Mesenchymal stem cell (in vitro differentiated cells and primary cell): ENCODE measurements around the gene RHOD.

Experiments used
- DNase-seq: peaks from one replicate; pipeline ENCODE4 v3.0.0-alpha.2; 2013
- H2AFZ ChIP-seq: one replicate; pipeline ENCODE4 v1.6.1; 2013; ENCODE audit warnings: low read depth, mild to moderate bottlenecking, control low read depth, inconsistent platforms, low read length, moderate library complexity
- H2AK5ac ChIP-seq: 2 replicates; pipeline ENCODE4 v1.6.1; 2013; ENCODE audit warnings: low read length, moderate library complexity, mild to moderate bottlenecking, inconsistent platforms; ENCODE audit not compliant: severe bottlenecking
- H2BK120ac ChIP-seq: one replicate; pipeline ENCODE4 v1.6.1; 2013; ENCODE audit warnings: low read depth, mild to moderate bottlenecking, inconsistent platforms, low read length, moderate library complexity
- H2BK12ac ChIP-seq, 2 experiments: one replicate each; pipeline ENCODE4 v1.6.1; 2013; ENCODE audit warnings: inconsistent platforms in 2 of 2, low read length in 2 of 2, mild to moderate bottlenecking in 2 of 2, moderate library complexity in 2 of 2, control low read depth in 1 of 2
- H2BK15ac ChIP-seq: one replicate; pipeline ENCODE4 v1.6.1; 2013; ENCODE audit warnings: mild to moderate bottlenecking, low read depth, inconsistent platforms; ENCODE audit not compliant: poor library complexity, severe bottlenecking
- H2BK5ac ChIP-seq: 2 replicates; pipeline ENCODE4 v1.6.1; 2013; ENCODE audit warnings: low read depth, mild to moderate bottlenecking, low read length, control low read depth, inconsistent platforms; ENCODE audit not compliant: poor library complexity, severe bottlenecking
- H3K14ac ChIP-seq, 2 experiments: one replicate each; pipeline ENCODE4 v1.6.1; 2013; ENCODE audit warnings: inconsistent platforms in 2 of 2, low read length in 2 of 2, control low read depth in 1 of 2, mild to moderate bottlenecking in 1 of 2, moderate library complexity in 1 of 2
- H3K18ac ChIP-seq, 2 experiments: one replicate each; pipeline ENCODE4 v1.6.1; 2013; ENCODE audit warnings: inconsistent platforms in 2 of 2, low read length in 2 of 2, control low read depth in 1 of 2, low read depth in 1 of 2, mild to moderate bottlenecking in 1 of 2
- H3K23ac ChIP-seq, 2 experiments: one replicate each; pipeline ENCODE4 v1.6.1; 2013; ENCODE audit warnings: inconsistent platforms in 2 of 2, low read length in 2 of 2, mild to moderate bottlenecking in 2 of 2, moderate library complexity in 2 of 2, control low read depth in 1 of 2
- H3K27ac ChIP-seq: 2 replicates; pipeline ENCODE4 v1.5.1; 2013; ENCODE audit warnings: mild to moderate bottlenecking, moderate library complexity, low read length, control low read depth, inconsistent platforms; ENCODE audit not compliant: poor library complexity, severe bottlenecking
- H3K27me3 ChIP-seq, 2 experiments: 2 replicates each; pipeline versions ENCODE4 v1.6.1 to v1.7.0; 2013; ENCODE audit warnings: low read length in 2 of 2, mild to moderate bottlenecking in 2 of 2, moderate library complexity in 2 of 2, control low read depth in 1 of 2, inconsistent platforms in 1 of 2; ENCODE audit not compliant: control insufficient read depth in 1 of 2, insufficient read depth in 1 of 2
- H3K36me3 ChIP-seq, 2 experiments: 2 replicates each; pipeline versions ENCODE4 v1.6.1 to v1.7.0; 2013; ENCODE audit warnings: low read length in 2 of 2, control low read depth in 1 of 2, inconsistent platforms in 1 of 2, low read depth in 1 of 2, mild to moderate bottlenecking in 1 of 2; ENCODE audit not compliant: insufficient read depth in 2 of 2, control insufficient read depth in 1 of 2
- H3K4ac ChIP-seq, 2 experiments: one replicate each; pipeline ENCODE4 v1.6.1; 2013; ENCODE audit warnings: inconsistent platforms in 2 of 2, low read length in 2 of 2, mild to moderate bottlenecking in 2 of 2, moderate library complexity in 2 of 2, control low read depth in 1 of 2, low read depth in 1 of 2
- H3K4me1 ChIP-seq: 2 replicates; pipeline ENCODE4 v1.6.1; 2013; ENCODE audit warnings: low read depth, low read length, control low read depth; ENCODE audit not compliant: control insufficient read depth, insufficient read depth
- H3K4me2 ChIP-seq: 2 replicates; pipeline ENCODE4 v1.6.1; 2013; ENCODE audit warnings: low read length, mild to moderate bottlenecking, inconsistent platforms; ENCODE audit not compliant: poor library complexity, severe bottlenecking
- H3K4me3 ChIP-seq, 2 experiments: 2 replicates each; pipeline versions ENCODE4 v1.5.1 to v1.7.0; 2013; ENCODE audit warnings: low read length in 2 of 2, mild to moderate bottlenecking in 2 of 2, control low read depth in 1 of 2, low read depth in 1 of 2; ENCODE audit not compliant: insufficient read depth in 1 of 2
- H3K79me1 ChIP-seq: replicated peaks from 2 replicates; pipeline ENCODE4 v1.6.1; 2013; ENCODE audit warnings: mild to moderate bottlenecking, control low read depth, low read length, inconsistent platforms; ENCODE audit not compliant: poor library complexity, severe bottlenecking
- H3K9ac ChIP-seq: 2 replicates; pipeline ENCODE4 v1.7.0; 2013; ENCODE audit warnings: mild to moderate bottlenecking, low read length, moderate library complexity
- H3K9me3 ChIP-seq: 2 replicates; pipeline ENCODE4 v1.7.0; 2013; ENCODE audit warnings: mild to moderate bottlenecking, low read length; ENCODE audit not compliant: control insufficient read depth
- H4K8ac ChIP-seq: one replicate; pipeline ENCODE4 v1.6.1; 2013; ENCODE audit warnings: inconsistent platforms, mild to moderate bottlenecking, low read length, moderate library complexity
- H4K91ac ChIP-seq: one replicate; pipeline ENCODE4 v1.6.1; 2013; ENCODE audit warnings: mild to moderate bottlenecking, low read length, inconsistent platforms
- WGBS: methylation state at CpG from one replicate; pipeline ENCODE4 v1.1.7; 2013; ENCODE audit warnings: mixed read lengths; 5-methylcytosine and 5-hydroxymethylcytosine counted together

The RHOD gene

DNA sequence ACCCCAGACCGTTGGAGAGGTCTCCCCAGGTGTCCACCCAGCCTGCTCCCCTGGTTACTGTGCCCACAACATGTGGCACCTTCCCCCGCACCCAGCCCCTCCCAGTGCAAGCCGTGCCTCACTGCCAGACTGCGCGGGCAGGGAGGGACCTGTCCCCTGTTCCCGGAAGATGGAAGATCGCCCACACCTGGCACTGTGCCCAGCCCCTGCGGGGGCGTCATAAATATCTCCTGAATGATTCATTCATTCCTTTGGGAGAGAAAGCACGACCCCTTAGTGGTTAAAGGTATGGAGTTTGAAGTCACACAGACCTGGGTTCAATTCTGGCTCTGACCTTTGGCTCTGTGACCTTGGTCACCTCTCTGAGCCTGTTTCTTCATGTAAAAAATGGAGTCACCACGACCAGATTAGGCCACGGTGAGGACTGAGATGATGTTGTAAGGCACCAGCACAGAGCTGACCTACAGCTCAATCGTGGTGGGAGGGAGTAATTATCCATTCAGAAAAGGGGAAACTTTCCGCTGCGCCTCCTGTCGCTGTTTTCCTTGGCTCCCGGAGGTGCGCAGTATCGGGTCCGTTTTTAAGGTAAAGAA lies 34.2 kb upstream of the RHOD start:
- Histone ChIP-seq H3K9ac (no peak overlapping the region), H2BK12ac (no peak overlapping the region), H2BK120ac (no peak overlapping the region), H2AK5ac (peak overlapping the region; percentile 61), H3K4me2 (peak overlapping the region; percentile 84), H3K4me3 (peak overlapping the region; percentile 52 to 56), H2BK5ac (no peak overlapping the region), H4K8ac (no peak overlapping the region), H3K79me1 (no peaks in the 10 kb centered on the region), H4K91ac (no peak overlapping the region), H2BK15ac (no peak overlapping the region), H2AFZ (no peak overlapping the region), H3K23ac (no peak overlapping the region), H3K9me3 (no peaks in the 10 kb centered on the region), H3K27ac (no peak overlapping the region), H3K4me1 (peaks cover 31% of the 10 kb centered on the region), H3K14ac (peak overlapping the region in 1 of 2 experiments; percentile 81), H3K27me3 (peaks cover 0 to 36% of the 10 kb centered on the region in 2 experiments), H3K18ac (no peak overlapping the region), H3K36me3 (no peaks in the 10 kb centered on the region), H3K4ac (no peak overlapping the region)
- WGBS = 34% methylated on average over 20 of the region's 20 CpGs
- no peak for DNase-seq

DNA sequence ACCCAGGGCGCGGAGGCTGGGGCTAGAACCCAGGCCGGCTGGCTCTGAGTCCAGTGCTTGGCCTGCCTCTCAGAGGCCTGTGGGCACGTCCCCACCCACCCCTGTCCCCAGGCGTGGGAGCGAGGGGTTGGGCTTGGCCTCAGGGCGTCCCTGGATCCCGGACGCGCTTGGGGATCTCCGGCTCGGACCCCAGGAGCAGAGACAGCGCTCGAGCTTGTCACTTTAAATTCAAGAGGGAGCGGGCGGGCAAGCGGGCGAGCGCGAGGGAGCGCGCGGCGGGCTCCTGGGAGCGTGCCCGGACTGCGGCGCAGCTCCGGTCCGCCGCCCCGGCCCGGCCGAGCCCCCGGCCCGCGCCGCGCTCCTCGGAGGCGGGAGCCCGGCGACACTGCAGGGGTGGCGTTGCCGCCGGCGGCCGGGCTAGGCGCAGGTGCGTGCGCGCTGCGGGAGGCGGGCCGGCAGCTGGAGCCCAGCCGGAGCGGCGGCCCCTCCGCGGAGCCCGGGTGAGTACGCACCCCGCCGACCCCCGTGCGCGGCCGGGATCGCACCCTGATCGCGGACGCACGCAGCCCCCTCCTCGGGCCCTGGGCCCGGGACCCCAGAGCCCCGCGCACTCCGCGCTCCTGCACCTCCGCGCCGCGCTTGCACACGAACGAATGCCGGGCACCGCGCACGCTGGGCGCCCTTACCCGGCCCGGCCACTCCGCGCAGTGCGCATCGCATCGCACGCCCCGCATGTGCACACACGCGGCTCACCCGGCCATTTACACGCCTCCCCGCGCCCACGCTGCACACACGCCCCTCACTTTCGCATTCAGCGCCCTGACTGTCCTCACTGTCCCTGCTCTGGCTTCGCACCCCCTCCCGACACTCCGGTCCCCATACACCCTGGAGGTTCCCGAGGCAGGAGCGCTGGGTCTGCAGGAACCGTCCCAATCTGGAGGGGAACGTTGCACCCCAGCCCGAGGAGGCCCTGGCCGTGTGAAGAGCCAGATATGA lies 33.4 kb upstream of the RHOD start, which contains the start of gene SYT12:
SYT12 (plus strand) TSS at position 174 of the 996 bp plus-strand sequence. CDS start 7,011 bp downstream, outside the sequence.
- peak within 1 kb of the TSS in 1 of 2 experiments; percentile 66 for H3K23ac ChIP-seq
- H2AK5ac ChIP-seq = peak within 1 kb of the TSS; percentile 61
- no peak within 1 kb of the TSS for H2BK5ac ChIP-seq
- no peak within 1 kb of the TSS for H3K18ac ChIP-seq
- H2AFZ ChIP-seq = no peak within 1 kb of the TSS
- peak within 1 kb of the TSS; percentile 52 to 63 for H3K4me3 ChIP-seq
- no peak within 1 kb of the TSS for H3K9ac ChIP-seq
- H4K91ac ChIP-seq = no peak within 1 kb of the TSS
- no peak within 1 kb of the TSS for H2BK15ac ChIP-seq
- WGBS = 6% methylated on average over 75 of the region's 118 CpGs
- no peak within 1 kb of the TSS for H3K4ac ChIP-seq
- DNase-seq = no peak
- H3K27ac ChIP-seq = no peak within 1 kb of the TSS
- H3K9me3 ChIP-seq = no peaks in the 10 kb centered on the region
- peak within 1 kb of the TSS in 1 of 2 experiments; percentile 81 for H3K14ac ChIP-seq
- H3K36me3 ChIP-seq = no peaks in the 10 kb centered on the region
- no peak within 1 kb of the TSS for H4K8ac ChIP-seq
- H2BK120ac ChIP-seq = no peak within 1 kb of the TSS
- H3K4me2 ChIP-seq = peak within 1 kb of the TSS; percentile 84
- peaks cover 0 to 36% of the 10 kb centered on the region in 2 experiments for H3K27me3 ChIP-seq
- H3K79me1 ChIP-seq = no peaks in the 10 kb centered on the region
- H2BK12ac ChIP-seq = no peak within 1 kb of the TSS
- H3K4me1 ChIP-seq = peaks cover 31% of the 10 kb centered on the region

DNA sequence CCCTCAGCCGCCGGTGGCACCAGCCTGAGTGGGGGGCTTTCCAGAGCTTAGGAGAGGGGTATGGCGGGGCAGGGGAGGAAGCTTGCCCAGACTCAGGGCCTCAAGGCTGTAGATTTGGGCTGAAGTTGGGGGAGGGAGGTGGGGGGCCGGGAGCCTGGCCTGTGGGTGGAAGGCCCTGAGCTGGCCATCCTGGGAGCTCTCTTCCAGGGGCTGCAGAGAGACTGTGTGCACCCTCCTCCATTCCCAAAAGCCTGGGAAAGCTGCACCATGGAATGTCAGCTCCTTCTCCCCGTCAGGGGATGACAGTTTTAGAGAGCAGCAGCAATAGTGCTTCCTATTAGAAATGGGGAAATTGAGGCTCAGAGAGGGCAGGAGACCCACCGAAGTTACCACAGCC lies 32.7 kb upstream of the RHOD start:
- 61% methylated on average over 5 of the region's 6 CpGs for WGBS
- H3K79me1 ChIP-seq = no peaks in the 10 kb centered on the region
- H3K27me3 ChIP-seq = peaks cover 0 to 36% of the 10 kb centered on the region in 2 experiments
- peak overlapping the region; percentile 84 for H3K4me2 ChIP-seq
- H4K91ac ChIP-seq = no peak overlapping the region
- H3K4ac ChIP-seq = no peak overlapping the region
- H2BK15ac ChIP-seq = no peak overlapping the region
- no peak overlapping the region for H3K27ac ChIP-seq
- DNase-seq = no peak
- H2BK120ac ChIP-seq = no peak overlapping the region
- peak overlapping the region; percentile 10 for H2AK5ac ChIP-seq
- H3K14ac ChIP-seq = no peak overlapping the region
- H2AFZ ChIP-seq = no peak overlapping the region
- no peak overlapping the region for H4K8ac ChIP-seq
- H2BK5ac ChIP-seq = no peak overlapping the region
- peaks cover 31% of the 10 kb centered on the region for H3K4me1 ChIP-seq
- H2BK12ac ChIP-seq = no peak overlapping the region
- H3K18ac ChIP-seq = no peak overlapping the region
- no peak overlapping the region for H3K23ac ChIP-seq
- peak overlapping the region in 1 of 2 experiments; percentile 63 for H3K4me3 ChIP-seq
- no peak overlapping the region for H3K9ac ChIP-seq
- H3K36me3 ChIP-seq = no peaks in the 10 kb centered on the region
- no peaks in the 10 kb centered on the region for H3K9me3 ChIP-seq

DNA sequence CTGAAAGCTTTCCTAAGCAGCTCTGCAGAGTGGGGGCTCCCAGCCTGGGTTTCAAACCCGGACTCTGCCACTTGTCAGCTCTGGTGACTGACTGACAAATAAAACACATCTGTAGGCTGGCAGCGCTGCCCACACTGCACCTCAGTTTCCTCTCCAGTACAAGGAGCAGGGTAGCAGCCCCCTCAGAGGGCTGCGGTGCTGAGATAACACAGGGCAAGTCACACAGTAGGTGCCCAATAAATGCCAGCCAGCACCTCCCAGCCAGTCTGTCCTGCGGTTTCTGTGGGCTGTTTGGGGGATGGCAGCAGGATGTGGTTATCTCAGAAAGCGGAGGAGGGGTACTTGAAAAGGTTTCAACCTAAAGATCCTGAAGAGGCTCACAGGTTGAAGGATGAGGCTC lies 32.2 kb upstream of the RHOD start:
- no peak overlapping the region for H3K4ac ChIP-seq
- H3K79me1 ChIP-seq = no peaks in the 10 kb centered on the region
- no peak overlapping the region for H3K18ac ChIP-seq
- H3K9me3 ChIP-seq = no peaks in the 10 kb centered on the region
- peaks cover 0 to 36% of the 10 kb centered on the region in 2 experiments for H3K27me3 ChIP-seq
- H3K14ac ChIP-seq = no peak overlapping the region
- H3K27ac ChIP-seq = no peak overlapping the region
- no peak overlapping the region for H2BK5ac ChIP-seq
- no peak overlapping the region for H3K23ac ChIP-seq
- peaks cover 31% of the 10 kb centered on the region for H3K4me1 ChIP-seq
- DNase-seq = no peak
- no peak overlapping the region for H3K4me2 ChIP-seq
- H2AFZ ChIP-seq = no peak overlapping the region
- H3K4me3 ChIP-seq = no peak overlapping the region
- WGBS = 67% methylated on average over 5 of the region's 5 CpGs
- no peak overlapping the region for H4K8ac ChIP-seq
- no peak overlapping the region for H2BK15ac ChIP-seq
- no peak overlapping the region for H4K91ac ChIP-seq
- no peaks in the 10 kb centered on the region for H3K36me3 ChIP-seq
- H2BK120ac ChIP-seq = no peak overlapping the region
- H2AK5ac ChIP-seq = peak overlapping the region; percentile 10
- H2BK12ac ChIP-seq = no peak overlapping the region
- no peak overlapping the region for H3K9ac ChIP-seq
